ENCODE measurements around the gene RHNO1. TPM values are rescaled to one million over a fixed set of nuclear protein-coding genes. Genes with fewer than 3 reads are reported as not detected.
A peak's percentile ranks its signal among the peaks of the same experiment; 100 is the strongest.
"Not testable (repeated sequence)": the region's sequence is repeated elsewhere in the genome, so short reads cannot be mapped to it uniquely, and the experiment has no call there.

Gene RHNO1
- total RNA-seq, 1 donor from 2014 or later: 2.9 TPM

DNA sequence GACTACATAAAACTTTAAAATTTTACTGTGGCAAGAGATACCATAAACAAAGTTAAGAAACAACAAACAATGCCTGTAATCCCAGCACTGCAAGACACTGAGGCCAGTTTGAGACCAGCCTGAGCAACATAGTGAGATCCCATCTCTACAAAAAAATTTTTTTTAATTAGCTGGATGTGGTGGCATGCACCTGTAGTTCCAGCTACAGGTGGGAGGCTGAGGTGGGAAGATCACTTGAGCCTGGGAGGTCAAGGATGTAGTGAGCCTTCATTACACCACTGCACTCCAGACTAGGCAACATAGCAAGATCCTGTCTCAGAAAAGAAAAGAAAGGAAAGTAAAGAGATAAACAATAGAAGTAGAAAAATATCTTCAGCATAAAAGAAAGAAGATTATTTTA lies 16.9 kb upstream of the RHNO1 start:
- H3K36me3 ChIP-seq: no peaks in the 10 kb centered on the region
- no peak overlapping the region for H3K27ac ChIP-seq
- H3K4me1 ChIP-seq: no peaks in the 10 kb centered on the region
- no peaks in the 10 kb centered on the region for H3K9me3 ChIP-seq
- no peak for DNase-seq (ENCODE audit: low spot score in 2 of 2)
- TF ChIP-seq, protein P1, sequence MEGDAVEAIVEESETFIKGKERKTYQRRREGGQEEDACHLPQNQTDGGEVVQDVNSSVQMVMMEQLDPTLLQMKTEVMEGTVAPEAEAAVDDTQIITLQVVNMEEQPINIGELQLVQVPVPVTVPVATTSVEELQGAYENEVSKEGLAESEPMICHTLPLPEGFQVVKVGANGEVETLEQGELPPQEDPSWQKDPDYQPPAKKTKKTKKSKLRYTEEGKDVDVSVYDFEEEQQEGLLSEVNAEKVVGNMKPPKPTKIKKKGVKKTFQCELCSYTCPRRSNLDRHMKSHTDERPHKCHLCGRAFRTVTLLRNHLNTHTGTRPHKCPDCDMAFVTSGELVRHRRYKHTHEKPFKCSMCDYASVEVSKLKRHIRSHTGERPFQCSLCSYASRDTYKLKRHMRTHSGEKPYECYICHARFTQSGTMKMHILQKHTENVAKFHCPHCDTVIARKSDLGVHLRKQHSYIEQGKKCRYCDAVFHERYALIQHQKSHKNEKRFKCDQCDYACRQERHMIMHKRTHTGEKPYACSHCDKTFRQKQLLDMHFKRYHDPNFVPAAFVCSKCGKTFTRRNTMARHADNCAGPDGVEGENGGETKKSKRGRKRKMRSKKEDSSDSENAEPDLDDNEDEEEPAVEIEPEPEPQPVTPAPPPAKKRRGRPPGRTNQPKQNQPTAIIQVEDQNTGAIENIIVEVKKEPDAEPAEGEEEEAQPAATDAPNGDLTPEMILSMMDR (IDR thresholded peaks at IDR 0.05): no peak
- H3K4me3 ChIP-seq: no peak overlapping the region
- intact Hi-C loops (cut with DNase I): no loop called here
- no peaks in the 10 kb centered on the region for H3K27me3 ChIP-seq

DNA sequence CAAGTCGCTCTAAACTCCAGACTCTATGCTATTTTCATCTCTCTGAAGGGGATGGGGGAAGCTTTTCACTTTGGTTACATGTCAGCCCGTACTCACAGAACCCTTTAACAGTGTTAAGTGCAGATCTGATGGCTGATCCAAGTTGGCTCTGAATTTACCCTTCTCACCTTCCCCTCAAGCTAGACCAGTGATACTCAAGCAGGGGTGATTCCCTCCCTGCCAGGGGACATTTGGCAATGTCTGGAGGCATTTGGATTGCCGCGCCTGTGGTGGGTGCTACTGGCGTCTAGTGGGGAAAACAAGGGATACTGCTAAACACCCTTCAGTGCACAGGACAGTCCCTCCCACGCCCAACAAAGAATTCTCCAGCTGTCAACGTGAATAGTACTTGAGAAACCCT lies 14.1 kb upstream of the RHNO1 start:
- DNase-seq (ENCODE audit: low spot score in 2 of 2): no peak
- TF ChIP-seq, protein P1 (IDR thresholded peaks at IDR 0.05): no peak

DNA sequence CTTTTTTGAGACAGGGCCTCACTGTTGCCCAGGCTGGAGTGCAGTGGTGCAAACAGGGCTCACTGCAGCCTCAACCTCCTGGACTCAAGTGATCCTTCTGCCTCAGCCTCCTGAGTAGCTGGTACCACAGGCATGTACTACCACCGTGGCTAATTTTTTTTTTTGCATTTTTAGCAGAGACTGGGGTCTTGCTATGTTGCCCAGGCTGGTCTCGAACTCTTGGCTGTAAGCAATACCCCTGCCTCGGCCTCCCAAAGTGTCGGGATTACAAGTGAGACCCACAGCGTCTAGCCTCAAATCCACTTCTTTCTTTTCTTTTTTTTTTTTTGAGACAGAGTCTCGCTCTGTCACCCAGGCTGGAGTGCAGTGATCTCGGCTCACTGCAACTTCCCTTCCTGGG lies 13.6 kb upstream of the RHNO1 start:
- H3K4me1 ChIP-seq; intact Hi-C loops (cut with DNase I); H3K9me3 ChIP-seq; DNase-seq (ENCODE audit: low spot score in 2 of 2); H3K27me3 ChIP-seq; H3K4me3 ChIP-seq; H3K36me3 ChIP-seq; H3K27ac ChIP-seq: not testable (repeated sequence)

More for the DNA sequence above, 14.1 kb upstream of the RHNO1 start:
- Histone ChIP-seq H3K4me3 (no peak overlapping the region), H3K27ac (no peak overlapping the region), H3K36me3 (no peaks in the 10 kb centered on the region), H3K9me3 (no peaks in the 10 kb centered on the region), H3K27me3 (no peaks in the 10 kb centered on the region), H3K4me1 (no peaks in the 10 kb centered on the region)
- intact Hi-C loops (cut with DNase I): no loop called here

DNA sequence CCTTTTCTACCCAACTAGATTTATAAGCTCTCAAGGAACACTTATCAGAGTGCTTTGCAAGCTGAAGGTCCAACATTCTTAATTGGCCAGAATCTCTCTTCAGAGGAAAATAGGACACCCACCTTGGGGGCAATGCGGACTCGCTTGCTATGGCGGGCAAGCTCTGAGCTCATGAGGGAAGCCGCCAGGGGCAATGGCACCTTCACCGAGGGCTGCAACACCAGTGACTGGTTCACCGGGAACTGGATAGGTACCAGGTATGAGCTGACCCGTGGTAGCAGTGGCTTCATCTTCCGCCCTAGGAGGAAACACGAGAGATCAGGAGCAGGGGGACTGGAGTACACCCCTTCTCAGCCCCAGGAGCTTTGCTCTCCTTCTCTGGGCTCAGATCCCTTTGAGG lies 12.8 kb upstream of the RHNO1 start:
- TF ChIP-seq, protein P1 (IDR thresholded peaks at IDR 0.05): no peak
- H3K4me1 ChIP-seq: no peaks in the 10 kb centered on the region
- no peak overlapping the region for H3K27ac ChIP-seq
- no peaks in the 10 kb centered on the region for H3K27me3 ChIP-seq
- no peak overlapping the region for H3K4me3 ChIP-seq
- no peaks in the 10 kb centered on the region for H3K36me3 ChIP-seq
- H3K9me3 ChIP-seq: no peaks in the 10 kb centered on the region
- no peak for DNase-seq (ENCODE audit: low spot score in 2 of 2)
- intact Hi-C loops (cut with DNase I): no loop called here

DNA sequence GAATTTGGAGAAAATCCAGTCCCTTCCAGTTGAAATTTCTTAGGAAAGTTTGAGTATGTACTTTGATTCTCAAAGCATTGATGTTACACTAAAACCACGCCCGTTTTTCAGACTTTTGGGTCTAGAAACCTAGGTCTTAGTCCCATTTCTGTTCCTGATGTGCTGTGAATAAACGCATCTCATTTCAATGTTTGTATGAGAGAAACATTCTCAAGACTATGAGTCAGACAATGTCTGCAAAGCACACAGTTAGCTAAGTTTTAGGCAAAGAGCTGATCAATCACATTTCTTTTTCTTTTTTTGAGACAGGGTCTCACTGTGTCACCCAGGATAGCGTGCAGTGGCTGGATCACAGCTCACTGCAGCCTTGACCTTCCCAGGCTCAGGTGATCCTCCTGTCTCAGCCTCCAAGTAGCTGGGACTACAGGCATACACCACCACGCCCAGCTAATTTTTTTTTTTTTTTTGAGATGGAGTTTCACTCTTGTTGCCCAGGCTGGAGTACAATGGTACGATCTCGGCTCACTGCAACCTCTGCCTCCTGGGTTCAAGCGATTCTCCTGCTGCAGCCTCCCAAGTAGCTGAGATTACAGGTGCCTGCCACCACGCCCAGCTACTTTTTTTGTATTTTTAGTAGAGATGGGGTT lies 7.9 kb upstream of the RHNO1 start:
- DNase-seq (ENCODE audit: low spot score in 2 of 2); H3K9me3 ChIP-seq; H3K4me1 ChIP-seq; intact Hi-C loops (cut with DNase I); H3K27me3 ChIP-seq; H3K4me3 ChIP-seq; H3K27ac ChIP-seq; H3K36me3 ChIP-seq: not testable (repeated sequence)

DNA sequence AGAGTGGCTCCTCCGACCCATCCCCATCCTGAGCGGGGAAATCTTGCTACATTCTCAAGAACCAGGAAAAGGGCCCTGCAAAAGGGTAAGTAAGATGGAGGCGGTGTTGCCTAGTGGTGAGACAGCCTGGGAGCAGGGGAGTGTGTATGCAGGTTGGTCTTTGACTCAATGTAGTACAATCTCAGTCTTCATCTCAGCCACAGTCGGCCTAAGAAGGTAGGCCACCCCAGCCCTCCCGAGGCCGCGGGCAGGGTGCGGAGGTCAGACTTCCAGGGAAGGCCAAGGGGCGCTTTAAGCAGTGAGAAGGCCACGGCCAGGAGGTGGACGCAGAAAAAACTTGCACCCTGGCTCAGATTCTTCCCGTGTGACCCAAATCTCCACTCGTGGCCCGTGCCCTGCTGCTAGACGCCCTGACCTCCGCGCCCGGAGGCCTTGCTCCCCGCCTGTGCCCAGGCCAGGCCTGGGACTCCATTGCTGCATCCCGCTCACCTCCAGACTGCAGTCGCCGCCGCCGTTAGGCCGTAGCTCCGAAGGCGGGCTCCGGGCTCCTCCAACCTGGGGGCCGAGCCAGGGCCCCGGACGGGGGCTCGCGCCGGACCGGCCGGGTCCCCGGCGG lies 484 bp upstream of the RHNO1 start:
- peak overlapping the region in 1 of 2 donors; percentile 96 for H3K27ac ChIP-seq
- DNase-seq (ENCODE audit: low spot score in 2 of 2): no peak
- H3K36me3 ChIP-seq: no peaks in the 10 kb centered on the region

More for the DNA sequence above, 484 bp upstream of the RHNO1 start:
- Histone ChIP-seq H3K4me3 (peak overlapping the region; percentile 94 to 99), H3K9me3 (no peaks in the 10 kb centered on the region), H3K27me3 (no peaks in the 10 kb centered on the region), H3K4me1 (peaks cover 0 to 16% of the 10 kb centered on the region in 2 donors)
- TF ChIP-seq, protein P1 (IDR thresholded peaks at IDR 0.05): no peak
- intact Hi-C loops (cut with DNase I): loop anchor here (1.0 to 5.0 kb wide), 2 partner anchors 14 to 81 kb away; partner anchors contain the start of genes TEAD4 and TULP3
